ENCODE data around the gene UBE3C. TPM values are rescaled to one million over a fixed set of nuclear protein-coding genes. Genes with fewer than 3 reads are reported as not detected.

Gene UBE3C
- total RNA-seq, 5 donors from 2014 or later (not counting 1 experiment from before 2014, with no cell fraction given), result 50.1 to 56.8 (median 55.1) TPM

DNA sequence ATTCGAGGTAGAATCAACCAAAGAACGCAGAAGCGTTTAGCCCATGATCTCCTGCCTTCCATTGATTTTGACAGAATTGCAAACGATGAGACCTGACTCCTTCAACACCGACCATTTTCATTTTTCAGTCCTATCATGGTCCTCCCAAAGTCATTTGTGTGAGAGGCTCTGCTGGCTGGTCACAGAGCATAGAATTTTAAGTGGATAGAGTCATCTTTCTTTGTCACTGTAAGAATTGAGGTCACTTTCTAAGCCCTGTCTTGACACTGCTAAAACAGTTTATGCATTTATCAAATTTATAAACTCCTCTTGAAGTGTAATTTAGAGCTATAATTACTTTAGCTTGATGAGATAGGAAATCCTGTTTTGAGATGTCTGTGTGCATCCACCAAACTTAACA, 72.0 kb downstream of the UBE3C start:
- CTCF ChIA-PET, result interaction anchor here (0.7 kb wide), 2 partner anchors 62 to 404 kb away, joined by 3 read pairs; no protein-coding TSS in a partner anchor
- WGBS (ENCODE audit: insufficient coverage), result no CpG with 5 or more reads among the region's 5 CpGs
- H3K9me3 ChIP-seq, result no peaks in the 10 kb centered on the region
- H3K9me3 Mint-ChIP-seq, result no peaks in the 10 kb centered on the region
- POLR2A ChIA-PET, result interaction anchor here (0.7 to 0.8 kb wide), 2 partner anchors 30 to 68 kb away, joined by 3 to 7 read pairs; no protein-coding TSS in a partner anchor
- no peaks in the 10 kb centered on the region for H3K27me3 ChIP-seq (replicated peaks in 1 of 2; ENCODE audit: control insufficient read depth in 2 of 2, extremely low read depth in 1 of 2, insufficient read depth in 2 of 2, low read length in 1 of 2)
- ATAC-seq (replicated peaks in 1 of 4), result no peak
- DNase-seq, result no peak
- no peak overlapping the region for H3K4me3 Mint-ChIP-seq
- no peaks in the 10 kb centered on the region for H3K4me1 ChIP-seq (ENCODE audit: control insufficient read depth in 1 of 2, extremely low read depth in 1 of 2, insufficient read depth in 2 of 2, low read length in 2 of 2)
- no peak overlapping the region for H3K4me3 ChIP-seq (ENCODE audit: control insufficient read depth in 1 of 2, extremely low read depth in 1 of 2, low read length in 1 of 2)
- H3K36me3 Mint-ChIP-seq, result peaks cover 37% of the 10 kb centered on the region
- no peak overlapping the region for H3K27ac ChIP-seq (ENCODE audit: low read length)
- peaks cover 0 to 2% (median 0%) of the 10 kb centered on the region in 3 donors for H3K4me1 Mint-ChIP-seq
- H3K36me3 ChIP-seq (ENCODE audit: control insufficient read depth in 2 of 2, extremely low read depth in 1 of 2, insufficient read depth in 1 of 2, low read length in 1 of 2), result peaks cover 2 to 46% of the 10 kb centered on the region in 2 donors
- no peaks in the 10 kb centered on the region for H3K27me3 Mint-ChIP-seq
- no peak overlapping the region for H3K27ac Mint-ChIP-seq

DNA sequence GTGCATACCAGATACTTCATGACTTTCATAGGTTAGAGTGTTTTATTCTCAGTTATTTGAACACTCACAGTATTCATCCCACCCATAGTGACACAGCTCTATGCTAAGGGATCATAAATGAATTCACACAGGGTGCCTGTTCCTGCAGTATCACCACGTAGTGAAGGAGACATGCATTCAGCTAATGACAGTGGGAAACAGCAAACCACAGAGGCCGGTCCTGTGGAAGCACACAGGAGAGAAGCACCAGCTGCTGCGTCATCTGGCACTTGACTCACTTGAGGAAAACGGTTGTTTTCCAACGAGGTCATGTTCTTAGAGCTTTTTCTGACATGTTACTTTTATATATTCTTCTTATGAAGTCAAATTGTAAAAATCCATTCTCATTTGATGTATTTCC, 73.0 kb downstream of the UBE3C start:
- no peaks in the 10 kb centered on the region for H3K27me3 ChIP-seq (replicated peaks in 1 of 2; ENCODE audit: control insufficient read depth in 2 of 2, extremely low read depth in 1 of 2, insufficient read depth in 2 of 2, low read length in 1 of 2)
- no peak overlapping the region for H3K4me3 Mint-ChIP-seq
- H3K27me3 Mint-ChIP-seq, result no peaks in the 10 kb centered on the region
- no peaks in the 10 kb centered on the region for H3K9me3 Mint-ChIP-seq
- peaks cover 2 to 45% of the 10 kb centered on the region in 2 donors for H3K36me3 ChIP-seq (ENCODE audit: control insufficient read depth in 2 of 2, extremely low read depth in 1 of 2, insufficient read depth in 1 of 2, low read length in 1 of 2)
- 54% methylated on average over 2 of the region's 5 CpGs for WGBS (ENCODE audit: insufficient coverage)
- ChIA-PET CTCF (no interaction called here), POLR2A (interaction anchor here in 1 of 2 donors (0.8 kb wide), 1 partner anchor 69 kb away, joined by 3 read pairs; no protein-coding TSS in a partner anchor)
- DNase-seq, result no peak
- H3K4me1 Mint-ChIP-seq, result peaks cover 0 to 2% (median 0%) of the 10 kb centered on the region in 3 donors
- H3K27ac Mint-ChIP-seq, result no peak overlapping the region
- H3K36me3 Mint-ChIP-seq, result peaks cover 39% of the 10 kb centered on the region
- no peak overlapping the region for H3K4me3 ChIP-seq (ENCODE audit: control insufficient read depth in 1 of 2, extremely low read depth in 1 of 2, low read length in 1 of 2)
- no peaks in the 10 kb centered on the region for H3K4me1 ChIP-seq (ENCODE audit: control insufficient read depth in 1 of 2, extremely low read depth in 1 of 2, insufficient read depth in 2 of 2, low read length in 2 of 2)
- no peak for ATAC-seq (replicated peaks in 1 of 4)
- H3K9me3 ChIP-seq, result no peaks in the 10 kb centered on the region
- H3K27ac ChIP-seq (ENCODE audit: low read length), result no peak overlapping the region

DNA sequence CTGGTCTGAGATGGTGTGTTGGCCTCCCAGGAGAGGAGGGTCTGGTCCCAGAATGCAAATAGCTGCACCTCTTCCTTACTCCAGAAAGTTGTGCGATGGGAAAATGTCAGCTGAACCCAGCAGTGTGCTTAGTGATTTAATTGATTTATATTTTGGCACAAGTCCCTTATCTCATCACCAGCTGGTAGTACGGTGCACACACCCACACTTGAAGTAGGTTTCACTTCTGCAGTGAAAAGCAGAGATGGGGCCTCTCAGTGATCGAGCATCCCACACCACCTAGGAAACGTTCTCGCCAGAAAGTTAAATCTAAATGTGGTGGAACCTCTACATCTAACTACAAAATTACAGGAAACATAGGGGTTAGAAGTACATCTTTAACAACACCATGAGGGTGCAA, 80.4 kb downstream of the UBE3C start:
- H3K4me1 ChIP-seq (ENCODE audit: control insufficient read depth in 1 of 2, extremely low read depth in 1 of 2, insufficient read depth in 2 of 2, low read length in 2 of 2), result no peaks in the 10 kb centered on the region
- CTCF ChIA-PET, result interaction anchor here in 1 of 2 donors (1.2 kb wide), 1 partner anchor 55 kb away, joined by 3 read pairs; no protein-coding TSS in a partner anchor
- POLR2A ChIA-PET, result no interaction called here
- H3K36me3 Mint-ChIP-seq, result peaks cover 48% of the 10 kb centered on the region
- ATAC-seq (replicated peaks in 1 of 4) (no peak), DNase-seq (no peak)
- H3K27ac ChIP-seq (ENCODE audit: low read length), result no peak overlapping the region
- H3K27me3 ChIP-seq (replicated peaks in 1 of 2; ENCODE audit: control insufficient read depth in 2 of 2, extremely low read depth in 1 of 2, insufficient read depth in 2 of 2, low read length in 1 of 2), result no peaks in the 10 kb centered on the region
- no peak overlapping the region for H3K27ac Mint-ChIP-seq
- H3K9me3 Mint-ChIP-seq, result no peaks in the 10 kb centered on the region
- no peaks in the 10 kb centered on the region for H3K9me3 ChIP-seq
- peaks cover 7 to 43% of the 10 kb centered on the region in 2 donors for H3K36me3 ChIP-seq (ENCODE audit: control insufficient read depth in 2 of 2, extremely low read depth in 1 of 2, insufficient read depth in 1 of 2, low read length in 1 of 2)
- no CpG with 5 or more reads among the region's 5 CpGs for WGBS (ENCODE audit: insufficient coverage)
- no peak overlapping the region for H3K4me3 ChIP-seq (ENCODE audit: control insufficient read depth in 1 of 2, extremely low read depth in 1 of 2, low read length in 1 of 2)
- no peaks in the 10 kb centered on the region for H3K27me3 Mint-ChIP-seq
- no peak overlapping the region for H3K4me3 Mint-ChIP-seq
- no peaks in the 10 kb centered on the region for H3K4me1 Mint-ChIP-seq

DNA sequence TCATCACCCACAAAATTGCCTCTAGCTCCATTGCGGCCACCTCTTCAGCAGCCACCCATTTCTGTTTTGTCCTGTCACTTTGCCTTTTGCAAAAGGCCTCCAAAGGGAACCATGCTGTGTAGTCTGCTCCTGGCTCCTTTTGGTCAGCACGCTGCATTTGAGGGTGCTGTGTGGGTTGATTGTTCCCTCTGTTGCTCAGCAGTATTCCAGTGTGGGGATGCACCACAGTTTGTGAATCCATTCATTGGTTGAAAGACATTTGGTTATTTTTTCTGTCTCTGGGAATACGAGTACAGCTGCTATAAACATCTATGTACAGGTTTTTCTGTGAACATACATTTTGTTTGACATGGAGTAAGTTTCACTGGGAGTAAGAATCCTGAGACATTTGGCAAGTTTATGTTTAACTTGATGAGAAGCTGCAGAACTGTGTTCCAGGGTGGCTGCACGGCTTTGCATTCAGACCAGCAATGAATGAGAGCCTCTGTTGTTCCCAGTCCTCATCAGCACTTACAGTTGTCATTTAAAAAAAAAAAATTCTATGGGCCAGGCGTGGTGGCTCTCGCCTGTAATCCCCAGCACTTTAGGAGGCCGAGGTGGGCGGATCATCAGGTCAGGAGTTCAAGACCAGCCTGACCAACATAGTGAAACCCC, 82.3 kb downstream of the UBE3C start:
- Mint-ChIP-seq H3K27me3 (no peaks in the 10 kb centered on the region), H3K9me3 (no peaks in the 10 kb centered on the region), H3K27ac (no peak overlapping the region), H3K36me3 (peaks cover 56% of the 10 kb centered on the region), H3K4me3 (no peak overlapping the region), H3K4me1 (no peaks in the 10 kb centered on the region)
- Histone ChIP-seq H3K9me3 (no peaks in the 10 kb centered on the region), H3K27ac (ENCODE audit: low read length) (no peak overlapping the region), H3K36me3 (ENCODE audit: control insufficient read depth in 2 of 2, extremely low read depth in 1 of 2, insufficient read depth in 1 of 2, low read length in 1 of 2) (peaks cover 7 to 53% of the 10 kb centered on the region in 2 donors), H3K4me1 (ENCODE audit: control insufficient read depth in 1 of 2, extremely low read depth in 1 of 2, insufficient read depth in 2 of 2, low read length in 2 of 2) (no peaks in the 10 kb centered on the region), H3K4me3 (ENCODE audit: control insufficient read depth in 1 of 2, extremely low read depth in 1 of 2, low read length in 1 of 2) (no peak overlapping the region), H3K27me3 (replicated peaks in 1 of 2; ENCODE audit: control insufficient read depth in 2 of 2, extremely low read depth in 1 of 2, insufficient read depth in 2 of 2, low read length in 1 of 2) (no peaks in the 10 kb centered on the region)
- CTCF ChIA-PET, result no interaction called here
- no peak for ATAC-seq (replicated peaks in 1 of 4)
- POLR2A ChIA-PET, result interaction anchor here in 1 of 2 donors (0.6 kb wide), 1 partner anchor 84 kb away, joined by 8 read pairs; no protein-coding TSS in a partner anchor
- no peak for DNase-seq
- 96% methylated on average over 8 of the region's 8 CpGs for WGBS (ENCODE audit: insufficient coverage)

DNA sequence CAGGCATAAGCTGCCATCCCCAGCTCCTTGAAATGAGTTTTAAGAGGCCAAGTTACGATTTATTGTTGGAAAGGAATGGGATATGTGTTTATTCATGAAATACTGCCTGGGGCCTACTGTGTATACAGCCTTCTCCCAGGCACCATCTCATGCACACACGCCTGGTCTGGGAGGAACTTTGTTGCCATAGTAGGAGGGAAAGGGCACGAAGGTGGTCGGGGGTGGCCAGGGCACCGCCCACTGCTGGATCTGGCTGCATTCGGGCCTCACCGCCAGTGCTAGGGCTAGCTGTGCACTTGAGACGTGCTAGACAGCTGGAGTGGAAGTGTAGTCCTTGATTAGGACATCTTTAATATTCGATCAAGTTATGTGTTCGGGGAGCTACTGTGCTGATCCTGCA, 84.0 kb downstream of the UBE3C start:
- CTCF ChIA-PET, result interaction anchor here in 1 of 2 donors (0.7 kb wide), 1 partner anchor 17 kb away, joined by 3 read pairs; no protein-coding TSS in a partner anchor
- H3K27me3 ChIP-seq (replicated peaks in 1 of 2; ENCODE audit: control insufficient read depth in 2 of 2, extremely low read depth in 1 of 2, insufficient read depth in 2 of 2, low read length in 1 of 2), result no peaks in the 10 kb centered on the region
- H3K9me3 Mint-ChIP-seq, result no peaks in the 10 kb centered on the region
- WGBS (ENCODE audit: insufficient coverage), result 98% methylated on average over 8 of the region's 10 CpGs
- H3K27ac Mint-ChIP-seq, result no peak overlapping the region
- no peak overlapping the region for H3K4me3 Mint-ChIP-seq
- H3K4me1 Mint-ChIP-seq, result no peaks in the 10 kb centered on the region
- DNase-seq (no peak), ATAC-seq (replicated peaks in 1 of 4) (no peak)
- H3K27me3 Mint-ChIP-seq, result no peaks in the 10 kb centered on the region
- POLR2A ChIA-PET, result no interaction called here
- H3K36me3 Mint-ChIP-seq, result peaks cover 52% of the 10 kb centered on the region
- peaks cover 4 to 50% of the 10 kb centered on the region in 2 donors for H3K36me3 ChIP-seq (ENCODE audit: control insufficient read depth in 2 of 2, extremely low read depth in 1 of 2, insufficient read depth in 1 of 2, low read length in 1 of 2)
- no peak overlapping the region for H3K4me3 ChIP-seq (ENCODE audit: control insufficient read depth in 1 of 2, extremely low read depth in 1 of 2, low read length in 1 of 2)
- H3K27ac ChIP-seq (ENCODE audit: low read length), result no peak overlapping the region
- H3K9me3 ChIP-seq, result no peaks in the 10 kb centered on the region
- no peaks in the 10 kb centered on the region for H3K4me1 ChIP-seq (ENCODE audit: control insufficient read depth in 1 of 2, extremely low read depth in 1 of 2, insufficient read depth in 2 of 2, low read length in 2 of 2)

DNA sequence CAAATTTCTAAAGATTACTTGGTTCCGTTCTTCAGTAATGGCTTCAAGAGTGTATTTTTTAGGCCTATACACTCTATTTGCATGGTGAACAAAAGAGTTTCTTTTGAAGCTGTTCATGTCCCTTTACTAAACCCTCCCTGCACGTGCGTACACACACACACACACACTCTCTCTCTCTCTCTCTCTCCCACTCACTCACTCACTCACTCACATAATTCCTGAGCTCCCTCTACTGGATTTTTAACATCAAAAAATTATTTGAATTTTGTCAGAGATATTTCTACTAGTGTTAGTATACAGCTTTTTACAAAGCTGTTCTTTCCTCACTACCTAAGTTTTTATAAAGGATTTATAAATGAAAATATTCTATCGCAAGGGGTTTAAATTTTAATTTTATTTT, 85.9 kb downstream of the UBE3C start:
- Histone ChIP-seq H3K27ac (ENCODE audit: low read length) (no peak overlapping the region), H3K27me3 (replicated peaks in 1 of 2; ENCODE audit: control insufficient read depth in 2 of 2, extremely low read depth in 1 of 2, insufficient read depth in 2 of 2, low read length in 1 of 2) (no peaks in the 10 kb centered on the region), H3K9me3 (no peaks in the 10 kb centered on the region), H3K4me1 (ENCODE audit: control insufficient read depth in 1 of 2, extremely low read depth in 1 of 2, insufficient read depth in 2 of 2, low read length in 2 of 2) (no peaks in the 10 kb centered on the region), H3K36me3 (ENCODE audit: control insufficient read depth in 2 of 2, extremely low read depth in 1 of 2, insufficient read depth in 1 of 2, low read length in 1 of 2) (peaks cover 0 to 45% of the 10 kb centered on the region in 2 donors), H3K4me3 (ENCODE audit: control insufficient read depth in 1 of 2, extremely low read depth in 1 of 2, low read length in 1 of 2) (no peak overlapping the region)
- H3K27me3 Mint-ChIP-seq, result no peaks in the 10 kb centered on the region
- no peaks in the 10 kb centered on the region for H3K4me1 Mint-ChIP-seq
- no CpG with 5 or more reads among the region's 4 CpGs for WGBS (ENCODE audit: insufficient coverage)
- no peaks in the 10 kb centered on the region for H3K9me3 Mint-ChIP-seq
- DNase-seq (no peak), ATAC-seq (replicated peaks in 1 of 4) (no peak)
- ChIA-PET CTCF (no interaction called here), POLR2A (interaction anchor here in 1 of 2 donors (0.7 kb wide), 1 partner anchor 15 kb away, joined by 3 read pairs; no protein-coding TSS in a partner anchor)
- no peak overlapping the region for H3K27ac Mint-ChIP-seq
- no peak overlapping the region for H3K4me3 Mint-ChIP-seq
- H3K36me3 Mint-ChIP-seq, result peaks cover 42% of the 10 kb centered on the region

Data from T-cell (primary cell).